ENCODE data around the gene PTPRN2.

PTPRN2 gene

GRCh38 chr7:157679607-157680006 lies 908.0 kb downstream of the PTPRN2 start:
- peak; percentile 65 for DNase-seq (ENCODE audit: low spot score)
- TF ChIP-seq, protein P1, sequence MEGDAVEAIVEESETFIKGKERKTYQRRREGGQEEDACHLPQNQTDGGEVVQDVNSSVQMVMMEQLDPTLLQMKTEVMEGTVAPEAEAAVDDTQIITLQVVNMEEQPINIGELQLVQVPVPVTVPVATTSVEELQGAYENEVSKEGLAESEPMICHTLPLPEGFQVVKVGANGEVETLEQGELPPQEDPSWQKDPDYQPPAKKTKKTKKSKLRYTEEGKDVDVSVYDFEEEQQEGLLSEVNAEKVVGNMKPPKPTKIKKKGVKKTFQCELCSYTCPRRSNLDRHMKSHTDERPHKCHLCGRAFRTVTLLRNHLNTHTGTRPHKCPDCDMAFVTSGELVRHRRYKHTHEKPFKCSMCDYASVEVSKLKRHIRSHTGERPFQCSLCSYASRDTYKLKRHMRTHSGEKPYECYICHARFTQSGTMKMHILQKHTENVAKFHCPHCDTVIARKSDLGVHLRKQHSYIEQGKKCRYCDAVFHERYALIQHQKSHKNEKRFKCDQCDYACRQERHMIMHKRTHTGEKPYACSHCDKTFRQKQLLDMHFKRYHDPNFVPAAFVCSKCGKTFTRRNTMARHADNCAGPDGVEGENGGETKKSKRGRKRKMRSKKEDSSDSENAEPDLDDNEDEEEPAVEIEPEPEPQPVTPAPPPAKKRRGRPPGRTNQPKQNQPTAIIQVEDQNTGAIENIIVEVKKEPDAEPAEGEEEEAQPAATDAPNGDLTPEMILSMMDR (IDR thresholded peaks at IDR 0.05) = no peak
- no peak overlapping the region for H3K4me3 ChIP-seq
- H3K27ac ChIP-seq = no peak overlapping the region

DNA sequence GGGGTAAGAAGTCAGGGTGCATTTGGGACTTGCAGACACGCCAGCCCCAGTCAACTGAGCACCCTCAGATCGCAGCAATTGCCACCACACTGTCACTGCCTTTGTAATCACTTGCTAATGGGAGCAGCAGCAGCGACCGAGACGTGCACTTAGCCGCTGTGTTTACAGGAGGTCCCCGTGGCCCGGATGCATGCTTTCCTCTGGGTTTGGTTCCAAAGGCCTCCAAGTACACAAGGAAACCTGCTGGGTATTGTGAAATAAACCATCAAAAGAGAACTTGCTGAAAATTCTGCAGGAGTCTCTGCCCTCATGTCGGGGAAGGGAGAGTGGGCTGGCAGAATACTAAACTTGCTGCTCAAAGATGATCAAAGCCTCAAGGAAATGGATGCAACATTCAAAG lies 909.1 kb downstream of the PTPRN2 start:
- Histone ChIP-seq H3K27ac (no peak overlapping the region), H3K4me3 (no peak overlapping the region)
- peak; percentile 50 for DNase-seq (ENCODE audit: low spot score)
- TF ChIP-seq, protein P1 (IDR thresholded peaks at IDR 0.05) = no peak

DNA sequence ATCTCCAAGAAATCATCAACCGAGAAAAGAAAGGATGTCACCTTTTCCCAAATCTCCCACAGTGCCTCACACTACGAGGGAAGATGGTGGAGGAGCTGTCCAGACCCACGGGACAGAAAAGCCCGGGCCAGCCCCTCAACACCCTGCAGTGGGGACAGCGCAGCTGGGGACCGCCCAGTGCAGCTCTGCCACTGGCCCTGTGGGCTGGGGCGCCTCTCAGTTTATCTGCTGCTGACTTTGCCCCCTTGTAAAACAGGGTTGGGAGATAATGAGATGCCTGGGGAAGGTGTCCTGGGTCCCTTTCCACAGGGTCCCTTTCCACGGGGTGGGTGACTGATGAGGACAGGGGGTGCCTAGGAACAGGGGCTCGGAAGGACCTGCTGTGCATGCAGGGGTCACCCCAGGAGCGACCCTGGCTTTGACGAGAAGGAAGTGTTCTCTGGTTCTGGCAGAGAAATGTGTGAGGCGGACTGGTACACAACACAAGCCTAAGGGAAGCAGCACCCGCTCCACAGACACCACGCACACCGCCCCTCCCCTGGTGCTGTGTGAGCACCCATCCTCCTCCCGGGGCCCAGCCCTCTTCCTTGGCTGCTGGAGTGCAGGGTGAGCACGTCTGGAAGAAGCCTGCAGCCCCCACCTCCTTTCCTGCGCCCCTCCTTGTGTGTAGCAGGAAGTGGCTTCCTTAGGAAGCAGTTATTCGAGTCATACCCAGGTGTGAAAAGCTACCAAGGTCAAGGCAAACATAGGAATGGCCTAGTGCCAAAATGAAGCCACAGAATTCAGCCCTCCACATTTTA lies 911.0 kb downstream of the PTPRN2 start:
- no peak overlapping the region for H3K27ac ChIP-seq
- peak; percentile 43 for DNase-seq (ENCODE audit: low spot score)
- H3K4me3 ChIP-seq = no peak overlapping the region
- TF ChIP-seq, protein P1 (IDR thresholded peaks at IDR 0.05) = no peak

DNA sequence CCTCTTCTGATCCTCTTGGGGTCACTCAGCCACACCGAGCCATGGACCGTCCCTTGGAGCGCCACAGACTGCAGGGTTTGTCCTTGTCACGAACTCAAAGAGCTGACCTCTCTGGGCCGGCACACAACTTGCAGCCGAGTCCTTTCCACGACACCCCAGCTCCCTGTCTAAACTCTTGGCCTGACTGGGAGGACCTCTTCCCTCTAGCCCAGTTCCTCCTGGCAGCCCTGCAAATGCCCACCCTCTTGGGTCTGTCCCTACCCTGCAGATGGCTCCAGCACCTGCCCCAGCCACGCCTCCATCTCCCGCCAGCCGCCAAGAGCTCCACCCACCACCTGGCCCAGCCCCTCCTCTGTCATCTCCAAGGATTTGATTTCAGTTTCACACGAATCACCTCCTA lies 911.6 kb downstream of the PTPRN2 start:
- peak; percentile 55 for DNase-seq (ENCODE audit: low spot score)
- Histone ChIP-seq H3K27ac (no peak overlapping the region), H3K4me3 (no peak overlapping the region)
- TF ChIP-seq, protein P1 (IDR thresholded peaks at IDR 0.05) = no peak

- peak; percentile 43 for DNase-seq (ENCODE audit: low spot score)
- H3K4me3 ChIP-seq = no peak overlapping the region
- TF ChIP-seq, protein P1 (IDR thresholded peaks at IDR 0.05) = no peak
- H3K27ac ChIP-seq = no peak overlapping the region
These were observed 912.1 kb downstream of the PTPRN2 start for GRCh38 chr7:157675427-157675927.

DNA sequence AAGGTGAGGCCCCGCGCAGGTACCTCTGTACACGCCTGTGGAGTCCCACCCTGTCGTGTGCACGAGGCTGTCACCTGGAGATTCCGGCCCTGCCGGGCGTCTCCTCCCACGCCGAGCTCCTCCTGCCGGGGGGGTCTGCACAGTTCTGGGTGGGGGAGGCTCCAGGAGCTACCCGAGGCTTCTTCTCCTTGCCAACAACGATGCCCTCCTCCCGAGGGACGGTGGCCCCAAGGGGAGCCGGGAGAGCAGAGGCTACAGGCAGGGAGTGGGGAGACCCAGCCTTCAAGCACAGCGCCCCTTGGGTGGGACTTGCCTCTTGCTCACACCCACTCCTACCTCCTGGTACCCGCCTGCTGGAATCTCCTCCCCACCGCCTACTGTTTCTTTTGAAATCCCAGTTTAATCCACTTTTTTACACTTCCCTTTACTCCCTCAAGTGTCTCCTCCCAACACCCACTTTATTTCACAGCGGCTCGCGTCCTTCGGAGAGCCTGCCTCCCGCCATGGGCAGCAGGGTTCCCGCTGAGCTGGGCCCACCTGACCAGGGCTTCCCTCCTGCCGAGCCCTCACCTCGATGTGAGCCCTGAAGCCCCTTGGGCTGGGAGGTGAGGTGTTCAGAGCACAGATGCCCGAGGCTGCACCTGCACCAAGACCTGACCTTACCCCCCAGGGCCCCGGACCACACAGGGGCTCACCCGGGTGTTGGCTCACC lies 912.8 kb downstream of the PTPRN2 start:
- DNase-seq (ENCODE audit: low spot score) = no peak
- no peak overlapping the region for H3K4me3 ChIP-seq
- no peak overlapping the region for H3K27ac ChIP-seq
- TF ChIP-seq, protein P1 (IDR thresholded peaks at IDR 0.05) = no peak
